NCI-H510A treated with DMSO at 0.1 percent for 48 hours (cell line): ENCODE measurements around the gene ARID3A.

Experiments
- DNase-seq: peaks from one replicate; lab custom pipeline; 2025; lab: John Stamatoyannopoulos, UW

ARID3A gene

GRCh38 chr19:990119-990571, 64.3 kb downstream of the ARID3A start:
- no peak for DNase-seq

GRCh38 chr19:990746-991145, 64.9 kb downstream of the ARID3A start:
- no peak for DNase-seq

GRCh38 chr19:991174-991931, 65.5 kb downstream of the ARID3A start:
- DNase-seq: no peak

- no peak for DNase-seq
Observed at GRCh38 chr19:991932-992669, 66.3 kb downstream of the ARID3A start.

- no peak for DNase-seq
Observed at GRCh38 chr19:992670-993055, 66.8 kb downstream of the ARID3A start.

GRCh38 chr19:993361-993830, 67.6 kb downstream of the ARID3A start:
- DNase-seq: no peak

- no peak for DNase-seq
Observed at GRCh38 chr19:993831-994393, 68.1 kb downstream of the ARID3A start.

GRCh38 chr19:994516-994915, 68.7 kb downstream of the ARID3A start:
- DNase-seq: no peak

- DNase-seq: no peak
Observed at GRCh38 chr19:995051-995827, 69.4 kb downstream of the ARID3A start.

- no peak for DNase-seq
Observed at GRCh38 chr19:996051-996838, 70.4 kb downstream of the ARID3A start.

GRCh38 chr19:998064-998463, 72.2 kb downstream of the ARID3A start:
- no peak for DNase-seq

- no peak for DNase-seq
Observed at GRCh38 chr19:999379-999719, 73.5 kb downstream of the ARID3A start.

- no peak for DNase-seq
Observed at GRCh38 chr19:1000095-1000494, 74.3 kb downstream of the ARID3A start, which contains the start of gene GRIN3B. TSS of gene GRIN3B (plus strand) at chr19:1000419. CDS start at chr19:1000438, 19 bp downstream.

- no peak for DNase-seq
Observed at GRCh38 chr19:1000591-1001537, 75.0 kb downstream of the ARID3A start.

- DNase-seq: no peak
Observed at GRCh38 chr19:1001538-1002166, 75.8 kb downstream of the ARID3A start.

GRCh38 chr19:1002600-1002999, 76.8 kb downstream of the ARID3A start:
- no peak for DNase-seq

GRCh38 chr19:1003283-1003682, 77.4 kb downstream of the ARID3A start:
- no peak for DNase-seq

GRCh38 chr19:1004204-1004802, 78.5 kb downstream of the ARID3A start:
- no peak for DNase-seq
